K562 (cell line): ENCODE results near the gene MARCHF9. TPM values are rescaled to one million over a fixed set of nuclear protein-coding genes. Genes with fewer than 3 reads are reported as not detected.

Experiments used
- ATAC-seq: fragments of 200-7000 bp; cut with Tn5 transposase; 3 replicates; pipeline ENCODE4 v1.9.1; 2020; ENCODE audit warnings: moderate library complexity
- BruUV-seq: library from RNA; stranded (reverse); fragments of 400-500 nt; replicated peaks from 2 replicates; lab custom pipeline; 2021; lab: Mats Ljungman, UMichigan
- CTCF ChIA-PET: fragments of 300-600 bp; formaldehyde crosslinking; extraction: SDS; loops from one replicate; lab custom pipeline; 2021; ENCODE audit warnings: low intra/inter-chr PET ratio; lab: Yijun Ruan, JAX
- POLR2A ChIA-PET: fragments of 300-600, 350-650 bp; sonication (Branson Sonifier 250); formaldehyde crosslinking; extraction: SDS; loops from one replicate; lab custom pipeline; 2021; ENCODE audit warnings: antibody characterized with exemption, inconsistent platforms; lab: Yijun Ruan, JAX
- DNase-seq, 4 experiments: peaks; one replicate each; pipeline versions ENCODE4 v3.0.0 to v3.0.0-alpha.2; 2011 to 2018; ENCODE audit warnings: low spot score in 3 of 4, mixed read lengths in 3 of 4; ENCODE audit errors: extremely low read depth in 1 of 4
- FAIRE-seq: peaks from 2 replicates; lab custom pipeline; 2011; peaks lifted over from hg19 to GRCh38; lab: Jason Lieb, UNC
- H2AFZ ChIP-seq: 2 replicates; pipeline ENCODE4 v1.6.0; 2011; ENCODE audit warnings: low read depth, low read length, control low read depth, inconsistent platforms
- H3K27ac ChIP-seq: fragments of 200-600 bp; 3 replicates; pipeline ENCODE4 v1.8.0; 2011; ENCODE audit warnings: low read depth, mild to moderate bottlenecking, control low read depth, inconsistent platforms, low read length, moderate library complexity, mixed read lengths; ENCODE audit errors: extremely low read depth
- H3K27me3 ChIP-seq, 2 experiments: fragments of 300-600 bp in 1 of 2; 2 replicates in 1 of 2; 3 replicates in 1 of 2; pipeline versions ENCODE4 v1.6.0 to v1.8.0; 2011; ENCODE audit warnings: inconsistent platforms in 2 of 2, low read length in 2 of 2, mild to moderate bottlenecking in 1 of 2, mixed read lengths in 1 of 2, moderate library complexity in 1 of 2; ENCODE audit not compliant: control insufficient read depth in 2 of 2, insufficient read depth in 2 of 2
- H3K36me3 ChIP-seq: fragments of 300-600 bp; 3 replicates; pipeline ENCODE4 v1.8.0; 2011; ENCODE audit warnings: mild to moderate bottlenecking, low read length, inconsistent platforms; ENCODE audit not compliant: control insufficient read depth, insufficient read depth
- H3K4me1 ChIP-seq, 2 experiments: fragments of 200-600 bp in 1 of 2; replicated peaks in 1 of 2; 2 replicates in 1 of 2; 3 replicates in 1 of 2; pipeline versions ENCODE4 v1.5.1 to v1.8.0; 2011; ENCODE audit warnings: inconsistent platforms in 2 of 2, low read length in 2 of 2, mild to moderate bottlenecking in 1 of 2, mixed read lengths in 1 of 2, moderate library complexity in 1 of 2; ENCODE audit not compliant: control insufficient read depth in 2 of 2, insufficient read depth in 2 of 2
- H3K4me2 ChIP-seq: 2 replicates; pipeline ENCODE4 v1.6.1; 2011; ENCODE audit warnings: low read length, control low read depth, inconsistent platforms, mixed read lengths; ENCODE audit not compliant: insufficient read depth
- H3K4me3 ChIP-seq: fragments of 200-600 bp; sonication (generic), shearing (Covaris generic); 2 replicates; pipeline ENCODE4 v1.5.1; 2016; ENCODE audit warnings: control low read depth, inconsistent platforms
- H3K79me2 ChIP-seq: fragments of 200-600 bp; 3 replicates; pipeline ENCODE4 v1.8.0; 2011; ENCODE audit warnings: low read length, inconsistent platforms; ENCODE audit not compliant: control insufficient read depth, insufficient read depth
- H3K9ac ChIP-seq, 2 experiments: 2 replicates each; pipeline versions ENCODE4 v1.6.0 to v1.6.1; 2011; ENCODE audit warnings: low read depth in 2 of 2, low read length in 2 of 2, control low read depth in 1 of 2, inconsistent platforms in 1 of 2, mild to moderate bottlenecking in 1 of 2, mixed read lengths in 1 of 2; ENCODE audit not compliant: insufficient read depth in 1 of 2
- H3K9me1 ChIP-seq: one replicate; pipeline ENCODE4 v1.6.0; 2011; ENCODE audit warnings: inconsistent platforms, mild to moderate bottlenecking, low read length, moderate library complexity; ENCODE audit not compliant: control insufficient read depth, insufficient read depth
- H3K9me3 ChIP-seq: replicated peaks from 2 replicates; pipeline ENCODE4 v1.5.1; 2011; ENCODE audit warnings: low read depth, low read length, inconsistent platforms; ENCODE audit not compliant: control insufficient read depth, insufficient read depth
- H4K20me1 ChIP-seq: replicated peaks from 2 replicates; pipeline ENCODE4 v1.6.1; 2011; ENCODE audit warnings: low read length, inconsistent platforms, mixed read lengths; ENCODE audit not compliant: control insufficient read depth, insufficient read depth
- BRF1 ChIP-seq: IDR thresholded peaks from 3 replicates; pipeline ENCODE4 v1.6.1; 2011; ENCODE audit warnings: borderline replicate concordance, mild to moderate bottlenecking; ENCODE audit not compliant: insufficient read length; ENCODE audit errors: extremely low read depth
- JUN ChIP-seq, 2 experiments: sonication (generic) in 1 of 2; formaldehyde crosslinking in 1 of 2; IDR thresholded peaks; 2 replicates each; pipeline versions ENCODE4 v1.6.1 to v1.8.0; 2012 to 2022; ENCODE audit warnings: borderline replicate concordance in 2 of 2, mild to moderate bottlenecking in 2 of 2, improper control_type of control experiment in 1 of 2, low read depth in 1 of 2, low read length in 1 of 2, missing genetic modification reagents in 1 of 2
- RUNX1 ChIP-seq: sonication (generic); IDR thresholded peaks from 2 replicates; pipeline ENCODE4 v1.6.1; 2016; ENCODE audit warnings: antibody characterized with exemption, low read depth
- SREBF1 ChIP-seq: fragments of 150-350 bp; IDR thresholded peaks from 2 replicates; pipeline ENCODE4 v1.6.1; 2014; ENCODE audit warnings: antibody characterized with exemption, low read depth, low read length, borderline replicate concordance
- TSHZ1 ChIP-seq: fragments of 250-450 bp; sonication (Bioruptor Pico); IDR thresholded peaks from 2 replicates; pipeline ENCODE4 v1.4.0; 2020; ENCODE audit warnings: mild to moderate bottlenecking, moderate library complexity
- ZKSCAN1 ChIP-seq: fragments of 150-350 bp; IDR thresholded peaks from 2 replicates; pipeline ENCODE4 v1.6.1; 2016; ENCODE audit warnings: low read depth, low read length
- ZNF354B ChIP-seq: fragments of 250-450 bp; sonication (Bioruptor Pico); IDR thresholded peaks from 2 replicates; pipeline ENCODE4 v1.4.0; 2020
- ZNF398 ChIP-seq: fragments of 250-450 bp; sonication (Bioruptor Pico); IDR thresholded peaks from 2 replicates; pipeline ENCODE4 v1.8.0; 2021; ENCODE audit warnings: moderate library complexity, mild to moderate bottlenecking, inconsistent platforms
- ZNF57 ChIP-seq: fragments of 450-650 bp; formaldehyde crosslinking; IDR thresholded peaks from 2 replicates; pipeline ENCODE4 v1.4.0; 2020; ENCODE audit warnings: mild to moderate bottlenecking, moderate library complexity
- ZNF780A ChIP-seq: fragments of 250-450 bp; sonication (Bioruptor Pico); IDR thresholded peaks from 2 replicates; pipeline ENCODE4 v1.5.0; 2021; ENCODE audit warnings: mild to moderate bottlenecking
- WGBS: fragments of 100-300 bp; shearing (Covaris generic); methylation state at CpG from one replicate; pipeline ENCODE4 v1.1.6; 2016; ENCODE audit warnings: low coverage, mixed read lengths; ENCODE audit not compliant: insufficient coverage; ENCODE audit errors: missing lambda C conversion rate; 5-methylcytosine and 5-hydroxymethylcytosine counted together
- in situ Hi-C: fragments of 300-500 bp; cut with MboI; formaldehyde crosslinking; loops from 4 replicates; pipeline ENCODE4 v1.15.0; 2018; ENCODE audit warnings: inconsistent platforms, mixed read lengths
- intact Hi-C: fragments of 100-400 bp; cut with micrococcal nuclease; formaldehyde crosslinking; loops from 2 replicates; pipeline ENCODE4 v1.14.2; 2022
- polyA plus RNA-seq, 8 experiments: library from polyadenylated mRNA; depleted of rRNA in 4 of 8; stranded (reverse) in 5 of 8; unstranded in 3 of 8; fragments of >200 nt; fragmentation: Nextera tagmentation in 2 of 8; fragmentation: Illumina TruSeq in 1 of 8; extraction: Ambion mirVana in 2 of 8; extraction: Trizol in 1 of 8; gene quantifications; 2 replicates each; pipeline versions ENCODE4 v1.2.1 to v1.2.3, GENCODE V29; 2011 to 2014; ENCODE audit warnings: inconsistent platforms in 1 of 8, missing spikeins in 1 of 8
- total RNA-seq, 7 experiments: library from RNA; depleted of rRNA in 6 of 7; stranded (reverse); fragments of >200 nt in 6 of 7; fragmentation: Illumina TruSeq in 2 of 7; extraction: Trizol in 2 of 7; gene quantifications; 2 replicates each; pipeline versions ENCODE4 v1.2.1 to v1.2.3, GENCODE V29; 2011 to 2021; ENCODE audit warnings: low replicate concordance in 1 of 7
- TF ChIP-seq, protein P1 (sequence below): fragments of 450-650 bp; IDR thresholded peaks from 2 replicates; pipeline ENCODE4 v1.6.1; 2016

The MARCHF9 gene
- total and polyA plus RNA-seq, 9 of the 15 experiments (the other 6 are each of a cell fraction or from before 2014, with no cell fraction given), result 0.80 to 12.4 (median 6.2) TPM

DNA sequence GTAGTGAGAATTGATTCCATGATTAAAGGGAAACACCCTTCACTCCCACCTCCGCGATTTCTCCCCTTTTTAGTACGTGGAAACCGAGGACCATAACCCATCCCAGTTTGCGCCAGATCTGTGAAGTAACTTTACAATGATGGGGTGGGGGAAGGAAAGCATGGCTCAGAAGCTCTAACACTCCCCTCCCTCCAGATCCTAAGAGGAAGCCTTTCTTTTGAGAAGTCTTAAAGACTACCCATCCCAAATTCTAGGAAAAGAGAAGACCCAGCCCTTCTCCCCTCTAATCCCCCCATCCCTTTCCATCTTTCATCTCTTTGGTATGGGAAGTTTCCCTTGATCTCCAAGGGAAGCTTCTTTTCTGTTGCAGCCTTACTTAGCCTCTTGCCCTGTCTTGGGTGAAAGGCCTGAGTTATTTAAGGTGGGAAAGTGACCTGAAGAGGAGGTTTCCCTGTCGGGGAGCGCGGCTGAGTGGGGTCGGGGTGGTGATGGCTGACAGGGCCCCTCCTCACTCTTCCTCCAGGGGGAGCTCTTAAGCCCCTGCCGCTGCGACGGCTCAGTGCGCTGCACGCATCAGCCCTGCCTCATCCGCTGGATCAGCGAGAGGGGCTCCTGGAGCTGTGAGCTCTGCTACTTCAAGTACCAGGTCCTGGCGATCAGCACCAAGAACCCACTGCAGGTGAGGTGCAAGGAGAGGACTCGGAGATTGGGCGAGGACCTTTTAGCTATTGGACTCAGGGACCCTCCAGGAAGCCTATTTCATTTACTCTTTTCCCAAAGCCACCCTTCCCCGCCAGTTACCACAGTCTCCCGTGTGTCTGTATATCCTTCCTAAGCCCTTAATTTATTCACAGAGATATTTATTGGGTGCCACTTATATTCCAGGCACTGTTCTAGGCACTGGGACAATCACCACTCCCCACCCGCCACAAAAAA is 1.8 kb downstream of the MARCHF9 start:
- Histone ChIP-seq H3K27ac (no peak overlapping the region), H3K4me1 (peaks cover 30 to 35% of the 10 kb centered on the region in 2 experiments), H3K9me3 (no peaks in the 10 kb centered on the region), H4K20me1 (no peaks in the 10 kb centered on the region), H3K4me2 (peak overlapping the region; percentile 81), H3K9ac (peak overlapping the region; percentile 3 to 62; a peak in 3 of 4 replicates), H3K4me3 (peak overlapping the region; percentile 50), H3K36me3 (peaks cover 15% of the 10 kb centered on the region; the same call in 2 of the 3 replicates), H3K27me3 (no peaks in the 10 kb centered on the region), H3K79me2 (peaks cover 19% of the 10 kb centered on the region), H3K9me1 (no peaks in the 10 kb centered on the region), H2AFZ (peak overlapping the region; percentile 61; the same call in 1 of the 2 replicates)
- ChIA-PET POLR2A (interaction anchor here (0.6 to 2.3 kb wide), 7 partner anchors 11 to 119 kb away, joined by 3 to 26 read pairs (median 3); partner anchors contain the start of genes CYP27B1, EEF1AKMT3, METTL1 and TSPAN31), CTCF (interaction anchor here (0.6 to 1.5 kb wide), 4 partner anchors 26 to 175 kb away, joined by 3 to 10 read pairs (median 4); partner anchors contain the start of gene TSFM)
- ATAC-seq, result peak; percentile 66
- intact Hi-C loops (loop anchor here (1.0 kb wide), 1 partner anchor 149 kb away; no protein-coding TSS in a partner anchor), in situ Hi-C loops (no loop called here)
- WGBS, result 14% methylated on average over 16 of the region's 22 CpGs
- BruUV-seq, result no TSS peak
- peak; percentile 72 to 88 (median 79) for DNase-seq
- peak; percentile 65 for FAIRE-seq
- TF ChIP-seq ZNF57 (CRISPR knock-in tag) (no peak), ZNF780A (CRISPR knock-in tag) (no peak), ZNF398 (no peak), ZNF354B (CRISPR knock-in tag) (no peak), TSHZ1 (CRISPR knock-in tag) (no peak), ZKSCAN1 (no peak), JUN (IDR thresholded peaks at IDR 0.05; ENCODE audit: borderline replicate concordance, low read depth, low read length) (0 out of 2 replicates have a peak, but pooled peaks have one; percentile 7), JUN (CRISPR knock-in tag; IDR thresholded peaks at IDR 0.05; ENCODE audit: borderline replicate concordance) (no peak), SREBF1 (no peak), RUNX1 (no peak), BRF1 (no peak)
- TF ChIP-seq, protein P1, sequence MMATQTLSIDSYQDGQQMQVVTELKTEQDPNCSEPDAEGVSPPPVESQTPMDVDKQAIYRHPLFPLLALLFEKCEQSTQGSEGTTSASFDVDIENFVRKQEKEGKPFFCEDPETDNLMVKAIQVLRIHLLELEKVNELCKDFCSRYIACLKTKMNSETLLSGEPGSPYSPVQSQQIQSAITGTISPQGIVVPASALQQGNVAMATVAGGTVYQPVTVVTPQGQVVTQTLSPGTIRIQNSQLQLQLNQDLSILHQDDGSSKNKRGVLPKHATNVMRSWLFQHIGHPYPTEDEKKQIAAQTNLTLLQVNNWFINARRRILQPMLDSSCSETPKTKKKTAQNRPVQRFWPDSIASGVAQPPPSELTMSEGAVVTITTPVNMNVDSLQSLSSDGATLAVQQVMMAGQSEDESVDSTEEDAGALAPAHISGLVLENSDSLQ, result peak; percentile 74
